Measurements from ENCODE around the gene CTDSP1. TPM values are rescaled to one million over a fixed set of nuclear protein-coding genes. Genes with fewer than 3 reads are reported as not detected.

The CTDSP1 gene
- polyA plus RNA-seq, 1 donor from 2014 or later: 0.97 TPM

GRCh38 chr2:218419630-218420216 lies 20.1 kb downstream of the CTDSP1 start:
- TF ChIP-seq TAF1 (IDR thresholded peaks at IDR 0.05; ENCODE audit: low read depth) (no peak), POLR2AphosphoS5 (IDR thresholded peaks at IDR 0.05) (no peak), SMC3 (conservative IDR thresholded peaks at IDR 0.05; ENCODE audit: poor library complexity) (no peak), RAD21 (conservative IDR thresholded peaks at IDR 0.05) (no peak), EZH2 (IDR thresholded peaks at IDR 0.05; ENCODE audit: borderline replicate concordance, insufficient read depth, low read length, poor library complexity, severe bottlenecking) (no peak), MXI1 (conservative IDR thresholded peaks at IDR 0.05; ENCODE audit: poor library complexity, severe bottlenecking) (no peak), REST (IDR thresholded peaks at IDR 0.05; ENCODE audit: borderline replicate concordance) (no peak), EP300 (conservative IDR thresholded peaks at IDR 0.05; ENCODE audit: poor library complexity, severe bottlenecking) (no peak), CTCF (IDR thresholded peaks at IDR 0.05; ENCODE audit: poor library complexity, severe bottlenecking) (no peak)
- no peak overlapping the region for H3K27ac ChIP-seq (ENCODE audit: low read length)
- H3K4me3 ChIP-seq (ENCODE audit: low read length): no peak overlapping the region
- no peaks in the 10 kb centered on the region for H3K79me2 ChIP-seq (replicated peaks; ENCODE audit: insufficient read depth, low read length)
- no peak overlapping the region for H3K4me2 ChIP-seq (ENCODE audit: low read length)
- no peaks in the 10 kb centered on the region for H3K27me3 ChIP-seq (ENCODE audit: insufficient read depth, low read depth, low read length)
- H3K36me3 ChIP-seq (ENCODE audit: insufficient read depth, low read length): no peaks in the 10 kb centered on the region
- H4K20me1 ChIP-seq (ENCODE audit: insufficient read depth): no peaks in the 10 kb centered on the region
- H3K9me3 ChIP-seq (ENCODE audit: low read length): no peaks in the 10 kb centered on the region
- H3F3A ChIP-seq (ENCODE audit: insufficient read depth, low read length, poor library complexity, severe bottlenecking): no peaks in the 10 kb centered on the region
- H3K9me2 ChIP-seq (ENCODE audit: insufficient read depth, low read length): no peaks in the 10 kb centered on the region
- no peak overlapping the region for H2AFZ ChIP-seq (ENCODE audit: low read depth, low read length)
- H3K9ac ChIP-seq (ENCODE audit: low read length): no peak overlapping the region

- Histone ChIP-seq H3K4me3 (ENCODE audit: low read length) (no peak overlapping the region), H3K9ac (ENCODE audit: low read length) (no peak overlapping the region), H3K79me2 (replicated peaks; ENCODE audit: insufficient read depth, low read length) (no peaks in the 10 kb centered on the region), H4K20me1 (ENCODE audit: insufficient read depth) (no peaks in the 10 kb centered on the region), H3K27me3 (ENCODE audit: insufficient read depth, low read depth, low read length) (no peaks in the 10 kb centered on the region), H3K9me3 (ENCODE audit: low read length) (no peaks in the 10 kb centered on the region), H3K36me3 (ENCODE audit: insufficient read depth, low read length) (no peaks in the 10 kb centered on the region), H3K9me2 (ENCODE audit: insufficient read depth, low read length) (no peaks in the 10 kb centered on the region), H3F3A (ENCODE audit: insufficient read depth, low read length, poor library complexity, severe bottlenecking) (no peaks in the 10 kb centered on the region), H3K27ac (ENCODE audit: low read length) (no peak overlapping the region), H2AFZ (ENCODE audit: low read depth, low read length) (no peak overlapping the region), H3K4me2 (ENCODE audit: low read length) (no peak overlapping the region)
- TF ChIP-seq RAD21 (conservative IDR thresholded peaks at IDR 0.05) (no peak), CTCF (IDR thresholded peaks at IDR 0.05; ENCODE audit: poor library complexity, severe bottlenecking) (no peak), MXI1 (conservative IDR thresholded peaks at IDR 0.05; ENCODE audit: poor library complexity, severe bottlenecking) (no peak), TAF1 (IDR thresholded peaks at IDR 0.05; ENCODE audit: low read depth) (no peak), EP300 (conservative IDR thresholded peaks at IDR 0.05; ENCODE audit: poor library complexity, severe bottlenecking) (no peak), EZH2 (IDR thresholded peaks at IDR 0.05; ENCODE audit: borderline replicate concordance, insufficient read depth, low read length, poor library complexity, severe bottlenecking) (no peak), SMC3 (conservative IDR thresholded peaks at IDR 0.05; ENCODE audit: poor library complexity) (no peak)
Measured at GRCh38 chr2:218421027-218421426, 21.4 kb downstream of the CTDSP1 start.
